ENCODE results near the gene PVALEF. TPM values are rescaled to one million over a fixed set of nuclear protein-coding genes. Genes with fewer than 3 reads are reported as not detected.

The PVALEF gene
- total RNA-seq, 1 experiment from 2014 or later, result not detected

DNA sequence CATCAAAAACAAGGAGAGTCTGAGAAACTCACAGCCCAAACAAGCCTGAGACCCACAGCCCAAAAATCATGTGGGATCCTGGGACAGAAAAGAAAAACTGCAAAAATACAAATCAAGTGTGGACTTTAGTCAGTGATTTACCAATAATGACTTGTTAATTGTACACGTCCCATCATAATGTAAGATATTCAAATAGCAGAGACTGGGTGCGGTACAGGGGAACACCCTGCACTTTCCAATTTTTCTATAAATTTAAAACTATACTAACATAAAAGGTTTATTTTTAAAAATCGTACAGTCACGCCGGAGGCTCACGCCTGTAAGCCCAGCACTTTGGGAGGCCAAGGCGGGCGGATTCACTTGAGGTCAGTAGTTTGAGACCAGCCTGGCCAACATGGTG, 48.7 kb downstream of the PVALEF start:
- CTCF ChIA-PET, result no interaction called here
- in situ Hi-C loops (cut with HindIII; ENCODE audit: low pct_unique_long_range_greater_than_20kb, low sequenced_read_pairs), result no loop called here
- intact Hi-C loops (cut with micrococcal nuclease; ENCODE audit: unreplicated experiment), result no loop called here
- Histone ChIP-seq H3K4me3 (ENCODE audit: low read depth in 2 of 2, low read length in 2 of 2) (no peak overlapping the region), H3K27me3 (ENCODE audit: control insufficient read depth, insufficient read depth, low read length) (no peaks in the 10 kb centered on the region), H3K27ac (ENCODE audit: low read length) (no peak overlapping the region), H3K4me1 (ENCODE audit: control insufficient read depth, insufficient read depth, low read length) (no peaks in the 10 kb centered on the region), H3K36me3 (ENCODE audit: control insufficient read depth, insufficient read depth, low read length) (no peaks in the 10 kb centered on the region), H3K9me3 (ENCODE audit: control insufficient read depth, insufficient read depth, low read depth, low read length) (no peaks in the 10 kb centered on the region)
- POLR2A ChIA-PET, result no interaction called here
- BruUV-seq (replicated peaks), result no TSS peak
- no peak for TF ChIP-seq SIN3A (IDR thresholded peaks at IDR 0.05; ENCODE audit: borderline replicate concordance, insufficient read depth, low read depth, low read length)
- no peak for TF ChIP-seq TCF7L2 (IDR thresholded peaks at IDR 0.05; ENCODE audit: low read depth, low read length)
- TF ChIP-seq, protein P1, sequence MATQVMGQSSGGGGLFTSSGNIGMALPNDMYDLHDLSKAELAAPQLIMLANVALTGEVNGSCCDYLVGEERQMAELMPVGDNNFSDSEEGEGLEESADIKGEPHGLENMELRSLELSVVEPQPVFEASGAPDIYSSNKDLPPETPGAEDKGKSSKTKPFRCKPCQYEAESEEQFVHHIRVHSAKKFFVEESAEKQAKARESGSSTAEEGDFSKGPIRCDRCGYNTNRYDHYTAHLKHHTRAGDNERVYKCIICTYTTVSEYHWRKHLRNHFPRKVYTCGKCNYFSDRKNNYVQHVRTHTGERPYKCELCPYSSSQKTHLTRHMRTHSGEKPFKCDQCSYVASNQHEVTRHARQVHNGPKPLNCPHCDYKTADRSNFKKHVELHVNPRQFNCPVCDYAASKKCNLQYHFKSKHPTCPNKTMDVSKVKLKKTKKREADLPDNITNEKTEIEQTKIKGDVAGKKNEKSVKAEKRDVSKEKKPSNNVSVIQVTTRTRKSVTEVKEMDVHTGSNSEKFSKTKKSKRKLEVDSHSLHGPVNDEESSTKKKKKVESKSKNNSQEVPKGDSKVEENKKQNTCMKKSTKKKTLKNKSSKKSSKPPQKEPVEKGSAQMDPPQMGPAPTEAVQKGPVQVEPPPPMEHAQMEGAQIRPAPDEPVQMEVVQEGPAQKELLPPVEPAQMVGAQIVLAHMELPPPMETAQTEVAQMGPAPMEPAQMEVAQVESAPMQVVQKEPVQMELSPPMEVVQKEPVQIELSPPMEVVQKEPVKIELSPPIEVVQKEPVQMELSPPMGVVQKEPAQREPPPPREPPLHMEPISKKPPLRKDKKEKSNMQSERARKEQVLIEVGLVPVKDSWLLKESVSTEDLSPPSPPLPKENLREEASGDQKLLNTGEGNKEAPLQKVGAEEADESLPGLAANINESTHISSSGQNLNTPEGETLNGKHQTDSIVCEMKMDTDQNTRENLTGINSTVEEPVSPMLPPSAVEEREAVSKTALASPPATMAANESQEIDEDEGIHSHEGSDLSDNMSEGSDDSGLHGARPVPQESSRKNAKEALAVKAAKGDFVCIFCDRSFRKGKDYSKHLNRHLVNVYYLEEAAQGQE (IDR thresholded peaks at IDR 0.05; ENCODE audit: insufficient read depth in 1 of 2, low read depth in 2 of 2, low read length in 1 of 2), result no peak
- no peak for TF ChIP-seq POLR2AphosphoS5 (IDR thresholded peaks at IDR 0.05; ENCODE audit: low read depth, low read length)
- TF ChIP-seq CTCF (IDR thresholded peaks at IDR 0.05), result no peak
- DNase-seq (ENCODE audit: low read depth, low spot score), result no peak
- ATAC-seq, result no peak

DNA sequence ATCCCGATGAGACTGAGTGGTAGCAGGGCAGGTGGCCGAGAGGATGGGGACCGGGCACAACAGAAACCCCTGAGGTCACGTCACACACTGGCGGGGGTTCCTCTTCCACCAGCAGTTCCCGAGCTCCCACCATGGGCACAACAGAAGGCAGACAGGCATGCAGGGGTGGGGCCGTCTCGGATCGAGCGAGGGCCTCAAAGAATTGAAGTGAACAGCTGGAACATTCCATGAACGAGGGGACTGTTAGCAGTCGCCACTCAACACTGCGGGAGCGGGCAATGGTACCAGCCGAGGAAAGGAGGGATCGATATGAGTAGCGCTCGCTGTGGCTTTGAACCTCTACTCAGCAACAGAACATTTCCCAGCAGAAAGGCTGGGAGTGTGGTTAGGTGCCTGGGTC, 52.2 kb downstream of the PVALEF start:
- POLR2A ChIA-PET, result no interaction called here
- in situ Hi-C loops (cut with HindIII; ENCODE audit: low pct_unique_long_range_greater_than_20kb, low sequenced_read_pairs) (no loop called here), intact Hi-C loops (cut with micrococcal nuclease; ENCODE audit: unreplicated experiment) (no loop called here)

More for the DNA sequence above, 52.2 kb downstream of the PVALEF start:
- H3K27ac ChIP-seq (ENCODE audit: low read length), result no peak overlapping the region
- H3K27me3 ChIP-seq (ENCODE audit: control insufficient read depth, insufficient read depth, low read length), result no peaks in the 10 kb centered on the region
- no TSS peak for BruUV-seq (replicated peaks)
- no peak for TF ChIP-seq POLR2AphosphoS5 (IDR thresholded peaks at IDR 0.05; ENCODE audit: low read depth, low read length)
- TF ChIP-seq TCF7L2 (IDR thresholded peaks at IDR 0.05; ENCODE audit: low read depth, low read length), result no peak
- no peak for TF ChIP-seq SIN3A (IDR thresholded peaks at IDR 0.05; ENCODE audit: borderline replicate concordance, insufficient read depth, low read depth, low read length)
- TF ChIP-seq, protein P1 (IDR thresholded peaks at IDR 0.05; ENCODE audit: insufficient read depth in 1 of 2, low read depth in 2 of 2, low read length in 1 of 2), result no peak
- TF ChIP-seq CTCF (IDR thresholded peaks at IDR 0.05), result no peak
- H3K9me3 ChIP-seq (ENCODE audit: control insufficient read depth, insufficient read depth, low read depth, low read length), result no peaks in the 10 kb centered on the region
- CTCF ChIA-PET, result no interaction called here
- H3K4me3 ChIP-seq (ENCODE audit: low read depth in 2 of 2, low read length in 2 of 2), result no peak overlapping the region
- H3K4me1 ChIP-seq (ENCODE audit: control insufficient read depth, insufficient read depth, low read length), result peaks cover 8% of the 10 kb centered on the region; the same call in 1 of the 2 replicates
- no peaks in the 10 kb centered on the region for H3K36me3 ChIP-seq (ENCODE audit: control insufficient read depth, insufficient read depth, low read length)
- DNase-seq (ENCODE audit: low read depth, low spot score), result no peak
- ATAC-seq, result no peak

All from Panc1 (cell line).